PC-9 (cell line): Measurements from ENCODE around the gene LBR. TPM values are rescaled to one million over a fixed set of nuclear protein-coding genes. Genes with fewer than 3 reads are reported as not detected.

ENCODE experiments used
- BruUV-seq: library from RNA; stranded (reverse); fragments of 400-500 nt; replicated peaks from 2 replicates; lab custom pipeline; 2021; lab: Mats Ljungman, UMichigan
- CTCF ChIA-PET: fragments of 300-600 bp; sonication (Branson Sonifier 250); formaldehyde crosslinking; loops from one replicate; lab custom pipeline; 2022; ENCODE audit warnings: antibody characterized with exemption; lab: Charles Lee
- POLR2A ChIA-PET: fragments of 300-600 bp; sonication (Branson Sonifier 250); formaldehyde crosslinking; loops from one replicate; lab custom pipeline; 2022; ENCODE audit warnings: antibody characterized with exemption; ENCODE audit not compliant: unreplicated experiment; lab: Charles Lee
- DNase-seq, 2 experiments: peaks; one replicate each; pipeline versions ENCODE4 v3.0.0 to v3.0.0-alpha.2; 2015 to 2022; ENCODE audit warnings: mixed read lengths in 1 of 2
- H2AFZ ChIP-seq: fragments of 200-600 bp; sonication (generic); 2 replicates; pipeline ENCODE4 v1.8.1; 2017; ENCODE audit warnings: antibody characterized with exemption
- H3F3A ChIP-seq: fragments of 200-600 bp; sonication (generic); 2 replicates; pipeline ENCODE4 v1.8.1; 2017; ENCODE audit warnings: antibody characterized with exemption, mild to moderate bottlenecking, low read depth; ENCODE audit not compliant: insufficient read depth
- H3K27ac ChIP-seq: fragments of 200-600 bp; sonication (generic); 2 replicates; pipeline ENCODE4 v1.6.1; 2016; ENCODE audit warnings: mixed run types
- H3K27me3 ChIP-seq: fragments of 200-600 bp; sonication (generic); 2 replicates; pipeline ENCODE4 v1.6.1; 2016; ENCODE audit warnings: low read depth, mixed run types; ENCODE audit not compliant: insufficient read depth
- H3K36me3 ChIP-seq: fragments of 200-600 bp; sonication (generic); 2 replicates; pipeline ENCODE4 v1.6.1; 2016; ENCODE audit warnings: low read depth, mixed run types
- H3K4me1 ChIP-seq: fragments of 200-600 bp; sonication (generic); replicated peaks from 2 replicates; pipeline ENCODE4 v1.6.1; 2016; ENCODE audit warnings: mixed run types; ENCODE audit not compliant: insufficient read depth
- H3K4me2 ChIP-seq: fragments of 200-600 bp; sonication (generic); 2 replicates; pipeline ENCODE4 v1.6.1; 2017; ENCODE audit warnings: mixed run types
- H3K4me3 ChIP-seq: fragments of 200-600 bp; sonication (generic); 2 replicates; pipeline ENCODE4 v1.6.1; 2016; ENCODE audit warnings: mixed run types
- H3K79me2 ChIP-seq: fragments of 200-600 bp; sonication (generic); 2 replicates; pipeline ENCODE4 v1.6.1; 2017; ENCODE audit warnings: low read depth, mixed run types
- H3K9me2 ChIP-seq: fragments of 200-600 bp; sonication (generic); 2 replicates; pipeline ENCODE4 v1.8.1; 2017; ENCODE audit warnings: mild to moderate bottlenecking; ENCODE audit not compliant: insufficient read depth
- H3K9me3 ChIP-seq: fragments of 200-600 bp; sonication (generic); 2 replicates; pipeline ENCODE4 v1.8.1; 2016; ENCODE audit warnings: low read depth; ENCODE audit not compliant: insufficient read depth
- H4K20me1 ChIP-seq: fragments of 200-600 bp; sonication (generic); 2 replicates; pipeline ENCODE4 v1.8.1; 2017; ENCODE audit not compliant: insufficient read depth
- EZH2 ChIP-seq: fragments of 200-600 bp; sonication (generic); IDR thresholded peaks from 2 replicates; pipeline ENCODE4 v1.8.0; 2017; ENCODE audit warnings: antibody characterized with exemption, low read depth
- intact Hi-C: fragments of 100-400 bp; cut with micrococcal nuclease; formaldehyde crosslinking; loops from one replicate; pipeline ENCODE4 v1.10.0; 2022; ENCODE audit not compliant: unreplicated experiment
- total RNA-seq: library from RNA; stranded (reverse); gene quantifications from 2 replicates; pipeline ENCODE4 v1.2.3, GENCODE V29; 2021
- TF ChIP-seq, protein P1 (sequence below): fragments of 200-600 bp; sonication (generic); conservative IDR thresholded peaks from 2 replicates; pipeline ENCODE4 v1.6.1; 2017; ENCODE audit warnings: mixed run types, antibody characterized with exemption, mild to moderate bottlenecking, moderate library complexity

The LBR gene
- total RNA-seq, 1 experiment from 2014 or later: 158 TPM

DNA sequence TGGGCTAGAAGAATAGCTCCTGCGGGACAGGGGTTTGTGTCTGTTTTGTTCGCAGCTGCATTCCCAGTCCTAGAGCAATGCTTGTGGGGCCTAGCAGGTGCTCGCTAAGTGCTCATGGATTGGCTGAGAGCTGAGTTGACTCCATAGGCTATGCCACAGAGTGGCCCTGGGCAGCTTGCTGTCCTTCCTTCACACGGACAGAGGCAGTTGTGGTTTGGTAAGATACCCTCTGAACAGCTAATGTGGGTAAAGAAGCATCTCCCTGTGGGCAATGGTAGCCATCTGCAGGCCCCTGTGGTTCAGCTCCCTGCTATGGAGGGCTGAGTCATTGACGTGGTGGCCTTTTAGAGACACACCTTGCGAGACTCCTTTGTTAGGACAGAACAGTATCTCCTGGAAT lies 23.5 kb upstream of the LBR start:
- no TSS peak for BruUV-seq
- Histone ChIP-seq H3K36me3 (no peaks in the 10 kb centered on the region), H3K4me3 (no peak overlapping the region), H3K27ac (peak overlapping the region; percentile 95), H3F3A (peaks cover 78% of the 10 kb centered on the region), H2AFZ (no peak overlapping the region), H3K79me2 (no peaks in the 10 kb centered on the region), H3K4me2 (peak overlapping the region; percentile 7; the same call in 1 of the 2 replicates), H3K9me3 (no peaks in the 10 kb centered on the region), H3K27me3 (no peaks in the 10 kb centered on the region), H3K4me1 (peaks cover 91% of the 10 kb centered on the region), H3K9me2 (no peaks in the 10 kb centered on the region), H4K20me1 (no peaks in the 10 kb centered on the region)
- ChIA-PET POLR2A (no interaction called here), CTCF (no interaction called here)
- TF ChIP-seq EZH2: no peak
- TF ChIP-seq, protein P1, sequence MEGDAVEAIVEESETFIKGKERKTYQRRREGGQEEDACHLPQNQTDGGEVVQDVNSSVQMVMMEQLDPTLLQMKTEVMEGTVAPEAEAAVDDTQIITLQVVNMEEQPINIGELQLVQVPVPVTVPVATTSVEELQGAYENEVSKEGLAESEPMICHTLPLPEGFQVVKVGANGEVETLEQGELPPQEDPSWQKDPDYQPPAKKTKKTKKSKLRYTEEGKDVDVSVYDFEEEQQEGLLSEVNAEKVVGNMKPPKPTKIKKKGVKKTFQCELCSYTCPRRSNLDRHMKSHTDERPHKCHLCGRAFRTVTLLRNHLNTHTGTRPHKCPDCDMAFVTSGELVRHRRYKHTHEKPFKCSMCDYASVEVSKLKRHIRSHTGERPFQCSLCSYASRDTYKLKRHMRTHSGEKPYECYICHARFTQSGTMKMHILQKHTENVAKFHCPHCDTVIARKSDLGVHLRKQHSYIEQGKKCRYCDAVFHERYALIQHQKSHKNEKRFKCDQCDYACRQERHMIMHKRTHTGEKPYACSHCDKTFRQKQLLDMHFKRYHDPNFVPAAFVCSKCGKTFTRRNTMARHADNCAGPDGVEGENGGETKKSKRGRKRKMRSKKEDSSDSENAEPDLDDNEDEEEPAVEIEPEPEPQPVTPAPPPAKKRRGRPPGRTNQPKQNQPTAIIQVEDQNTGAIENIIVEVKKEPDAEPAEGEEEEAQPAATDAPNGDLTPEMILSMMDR: no peak
- intact Hi-C loops: no loop called here
- DNase-seq: peak; percentile 43 to 59

DNA sequence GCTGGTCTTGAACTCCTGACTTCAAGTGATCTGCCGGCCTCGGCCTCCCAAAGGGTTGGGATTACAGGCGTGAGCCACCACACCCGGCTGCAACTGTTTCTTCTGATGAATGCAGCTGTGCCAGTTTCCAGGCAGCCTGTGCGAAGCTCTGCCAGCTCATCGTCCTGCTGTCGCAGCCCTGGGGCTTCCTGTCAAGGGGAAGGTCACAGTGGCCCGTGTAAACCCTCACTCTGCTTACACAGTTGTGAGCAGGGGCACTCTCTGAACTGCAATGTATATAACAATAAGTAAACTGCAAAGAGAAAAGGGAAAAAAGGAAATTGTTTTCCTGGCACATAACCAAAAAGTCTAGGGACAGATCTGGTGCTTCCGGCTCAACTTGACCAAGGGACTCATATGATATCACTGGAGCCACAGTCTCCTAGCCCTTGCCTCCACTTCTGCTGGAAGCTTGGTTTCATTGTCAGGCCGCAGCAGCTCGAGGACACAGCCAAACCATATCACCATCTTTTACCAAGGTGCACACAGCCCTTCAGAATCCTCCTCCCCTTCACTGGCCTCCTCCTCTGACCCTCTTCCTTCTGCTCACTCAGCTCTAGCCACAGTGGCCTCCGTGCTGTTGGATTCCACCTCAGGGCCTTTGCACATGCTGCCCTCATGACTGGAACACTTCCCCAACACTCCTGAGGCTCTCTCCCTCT lies 22.8 kb upstream of the LBR start:
- intact Hi-C loops: no loop called here
- H3K79me2 ChIP-seq: no peaks in the 10 kb centered on the region
- ChIA-PET POLR2A (interaction anchor here (0.5 to 0.6 kb wide), 2 partner anchors 22 to 35 kb away, joined by 5 to 28 read pairs; no protein-coding TSS in a partner anchor), CTCF (no interaction called here)
- H3F3A ChIP-seq: peaks cover 85% of the 10 kb centered on the region
- no peaks in the 10 kb centered on the region for H3K27me3 ChIP-seq
- no peak overlapping the region for H3K4me2 ChIP-seq
- H2AFZ ChIP-seq: no peak overlapping the region
- DNase-seq: peak; percentile 57 to 64
- no peaks in the 10 kb centered on the region for H3K9me2 ChIP-seq
- H3K27ac ChIP-seq: peak overlapping the region; percentile 95
- peaks cover 95% of the 10 kb centered on the region for H3K4me1 ChIP-seq
- H4K20me1 ChIP-seq: no peaks in the 10 kb centered on the region
- no peaks in the 10 kb centered on the region for H3K9me3 ChIP-seq
- H3K36me3 ChIP-seq: no peaks in the 10 kb centered on the region
- TF ChIP-seq EZH2: no peak
- TF ChIP-seq, protein P1: no peak
- no TSS peak for BruUV-seq
- H3K4me3 ChIP-seq: no peak overlapping the region

DNA sequence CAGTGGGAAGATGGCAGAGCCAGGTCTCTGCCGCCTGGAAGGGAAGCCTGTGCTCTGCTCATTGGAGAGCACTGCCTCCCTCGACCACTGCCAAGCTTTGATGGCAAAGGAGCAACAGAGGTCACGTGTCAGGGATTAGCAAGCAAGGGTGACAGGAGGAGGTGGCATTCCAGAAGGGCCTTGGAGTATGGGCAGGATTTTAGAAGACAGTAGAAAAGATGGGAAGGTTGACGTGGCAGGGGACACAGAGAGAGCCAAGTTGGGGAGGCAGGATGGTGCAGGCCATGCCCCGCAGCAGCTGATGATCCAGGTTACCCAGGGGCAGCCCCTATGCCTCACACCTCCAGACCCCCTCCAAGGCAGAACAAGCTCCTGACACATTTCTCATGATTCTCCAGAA lies 21.9 kb upstream of the LBR start:
- BruUV-seq: TSS peak; percentile 23
- Histone ChIP-seq H3K36me3 (no peaks in the 10 kb centered on the region), H3K9me3 (no peaks in the 10 kb centered on the region), H3K27me3 (no peaks in the 10 kb centered on the region), H3F3A (peaks cover 83% of the 10 kb centered on the region), H3K4me3 (no peak overlapping the region), H4K20me1 (no peaks in the 10 kb centered on the region), H3K79me2 (no peaks in the 10 kb centered on the region), H2AFZ (no peak overlapping the region), H3K4me1 (peaks cover 92% of the 10 kb centered on the region), H3K9me2 (no peaks in the 10 kb centered on the region), H3K4me2 (peak overlapping the region; percentile 58), H3K27ac (peak overlapping the region; percentile 95)
- TF ChIP-seq, protein P1: no peak
- TF ChIP-seq EZH2: no peak
- POLR2A ChIA-PET: interaction anchor here (0.6 kb wide), 1 partner anchor 21 kb away, joined by 5 read pairs; no protein-coding TSS in a partner anchor
- intact Hi-C loops: loop anchor here (1.0 to 5.0 kb wide), 2 partner anchors 16 to 1747 kb away; no protein-coding TSS in a partner anchor
- DNase-seq: no peak
- CTCF ChIA-PET: interaction anchor here (0.7 kb wide), 2 partner anchors 549 to 620 kb away, joined by 3 to 12 read pairs; no protein-coding TSS in a partner anchor
